Kidney (tissue), 14 donors: ENCODE measurements around the gene CWF19L1. TPM values are rescaled to one million over a fixed set of nuclear protein-coding genes. Genes with fewer than 3 reads are reported as not detected.
A peak's percentile ranks its signal among the peaks of the same experiment; 100 is the strongest.
"Not testable (repeated sequence)": the region's sequence is repeated elsewhere in the genome, so short reads cannot be mapped to it uniquely, and the experiment has no call there.

Experiments
- DNase-seq, 5 donors: peaks; one replicate each; pipeline ENCODE4 v3.0.0-alpha.2; 2013 to 2020
- FAIRE-seq: peaks from 2 replicates; lab custom pipeline; 2012; peaks lifted over from hg19 to GRCh38; lab: Jason Lieb, UNC
- H3K27ac ChIP-seq, 2 donors: one replicate each; pipeline ENCODE4 v1.7.0; 2013; ENCODE audit warnings: low read depth in 2 of 2, low read length in 2 of 2, inconsistent platforms in 1 of 2
- H3K27me3 ChIP-seq: one replicate; pipeline ENCODE4 v1.7.1; 2013; ENCODE audit warnings: low read length, inconsistent platforms; ENCODE audit not compliant: control insufficient read depth, insufficient read depth
- H3K36me3 ChIP-seq, 3 donors: one replicate each; pipeline versions ENCODE4 v1.7.0 to v1.7.1; 2013; ENCODE audit warnings: low read length in 3 of 3, control low read depth in 1 of 3, inconsistent platforms in 1 of 3; ENCODE audit not compliant: insufficient read depth in 3 of 3, control insufficient read depth in 2 of 3
- H3K4me1 ChIP-seq, 3 donors: one replicate each; pipeline versions ENCODE4 v1.7.0 to v1.7.1; 2013; ENCODE audit warnings: low read length in 3 of 3, inconsistent platforms in 1 of 3, low read depth in 1 of 3; ENCODE audit not compliant: control insufficient read depth in 2 of 3, insufficient read depth in 2 of 3
- H3K4me3 ChIP-seq, 3 donors: one replicate each; pipeline versions ENCODE4 v1.7.0 to v1.8.1; 2013; ENCODE audit warnings: low read length in 3 of 3, control low read depth in 1 of 3, inconsistent platforms in 1 of 3
- H3K9ac ChIP-seq, 3 donors: one replicate each; pipeline versions ENCODE4 v1.7.0 to v1.7.1; 2013; ENCODE audit warnings: low read length in 3 of 3, control low read depth in 1 of 3, inconsistent platforms in 1 of 3
- H3K9me3 ChIP-seq, 3 donors: one replicate each; pipeline versions ENCODE4 v1.7.0 to v1.7.1; 2013; ENCODE audit warnings: low read length in 3 of 3, control low read depth in 1 of 3, inconsistent platforms in 1 of 3; ENCODE audit not compliant: control insufficient read depth in 2 of 3, insufficient read depth in 1 of 3
- CTCF ChIP-seq: IDR thresholded peaks from 3 replicates; pipeline ENCODE4 v1.5.1; 2012; ENCODE audit warnings: mild to moderate bottlenecking, moderate library complexity, borderline replicate concordance; ENCODE audit not compliant: insufficient read depth; ENCODE audit errors: extremely low read depth
- intact Hi-C: fragments of 100-400 bp; cut with DNase I; formaldehyde crosslinking; loops from one replicate; pipeline ENCODE4 v1.11.1; 2022
- polyA plus RNA-seq: library from polyadenylated mRNA; stranded (reverse); fragments of 350-450 nt; fragmentation: Illumina TruSeq; extraction: RNeasy Lipid Tissue Mini Kit (QIAGEN cat#74804); gene quantifications from one replicate; pipeline ENCODE4 v1.2.3, GENCODE V29; 2014; ENCODE audit warnings: low read depth, low replicate concordance; ENCODE audit not compliant: insufficient read depth
- total RNA-seq: library from RNA; stranded (reverse); fragmentation: NEBNext Ultra II Directional; extraction: Animal tissue kit (Norgen Biotek cat#: 25700); gene quantifications from one replicate; pipeline ENCODE4 v1.2.1, GENCODE V29; 2021
- donor health status: control.
- donor health status: control.
- donor health status: control.
- donor health status: control.
- donor health status: control.
- donor health status: DM: yes; HTN: yes; CAD: no.
- donor health status: Normal renal cell carcinoma (clear cell type).

Gene CWF19L1
- total and polyA plus RNA-seq, 2 donors from 2014 or later, result 18.0 to 25.0 TPM

- intact Hi-C loops, result no loop called here
- no peaks in the 10 kb centered on the region for H3K4me1 ChIP-seq
- no peaks in the 10 kb centered on the region for H3K27me3 ChIP-seq
- H3K36me3 ChIP-seq, result no peaks in the 10 kb centered on the region
- no peak overlapping the region for H3K27ac ChIP-seq
- DNase-seq (no peak), FAIRE-seq (no peak)
- no peak overlapping the region for H3K9ac ChIP-seq
- H3K9me3 ChIP-seq, result no peaks in the 10 kb centered on the region
- H3K4me3 ChIP-seq, result no peak overlapping the region
- TF ChIP-seq CTCF, result no peak
Measured at GRCh38 chr10:100307684-100308083, 40.2 kb upstream of the CWF19L1 start.

GRCh38 chr10:100306861-100307260 is 39.4 kb upstream of the CWF19L1 start:
- DNase-seq, result no peak
- Histone ChIP-seq H3K4me3 (no peak overlapping the region), H3K36me3 (no peaks in the 10 kb centered on the region), H3K27me3 (no peaks in the 10 kb centered on the region), H3K27ac (no peak overlapping the region), H3K9ac (no peak overlapping the region), H3K4me1 (no peaks in the 10 kb centered on the region), H3K9me3 (no peaks in the 10 kb centered on the region)
- TF ChIP-seq CTCF, result no peak
- intact Hi-C loops, result no loop called here
- no peak for FAIRE-seq

DNA sequence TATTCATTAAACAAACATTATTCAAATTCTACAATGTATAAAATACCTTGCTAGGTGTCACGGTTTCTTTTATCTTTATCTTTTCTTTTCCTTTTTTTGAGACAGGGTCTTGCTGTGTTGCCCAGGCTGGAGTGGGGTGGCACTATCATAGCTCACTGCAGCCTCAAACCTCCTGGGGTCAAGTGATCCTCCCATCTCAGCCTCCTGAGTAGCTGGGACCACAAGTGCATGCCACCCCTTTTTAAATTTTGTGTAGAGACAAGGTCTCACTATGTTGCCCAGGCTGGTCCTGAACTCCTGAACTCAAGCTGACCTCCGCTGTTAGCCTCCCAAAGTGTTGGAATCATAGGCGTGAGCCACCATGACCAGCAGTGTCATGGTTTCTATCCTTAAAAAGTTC is 37.0 kb upstream of the CWF19L1 start:
- H3K27ac ChIP-seq, result no peak overlapping the region
- no peaks in the 10 kb centered on the region for H3K36me3 ChIP-seq
- FAIRE-seq (no peak), DNase-seq (no peak)
- TF ChIP-seq CTCF, result no peak
- intact Hi-C loops, result no loop called here
- H3K9me3 ChIP-seq, result no peaks in the 10 kb centered on the region
- no peak overlapping the region for H3K9ac ChIP-seq
- no peaks in the 10 kb centered on the region for H3K4me1 ChIP-seq
- H3K4me3 ChIP-seq, result no peak overlapping the region
- H3K27me3 ChIP-seq, result no peaks in the 10 kb centered on the region

DNA sequence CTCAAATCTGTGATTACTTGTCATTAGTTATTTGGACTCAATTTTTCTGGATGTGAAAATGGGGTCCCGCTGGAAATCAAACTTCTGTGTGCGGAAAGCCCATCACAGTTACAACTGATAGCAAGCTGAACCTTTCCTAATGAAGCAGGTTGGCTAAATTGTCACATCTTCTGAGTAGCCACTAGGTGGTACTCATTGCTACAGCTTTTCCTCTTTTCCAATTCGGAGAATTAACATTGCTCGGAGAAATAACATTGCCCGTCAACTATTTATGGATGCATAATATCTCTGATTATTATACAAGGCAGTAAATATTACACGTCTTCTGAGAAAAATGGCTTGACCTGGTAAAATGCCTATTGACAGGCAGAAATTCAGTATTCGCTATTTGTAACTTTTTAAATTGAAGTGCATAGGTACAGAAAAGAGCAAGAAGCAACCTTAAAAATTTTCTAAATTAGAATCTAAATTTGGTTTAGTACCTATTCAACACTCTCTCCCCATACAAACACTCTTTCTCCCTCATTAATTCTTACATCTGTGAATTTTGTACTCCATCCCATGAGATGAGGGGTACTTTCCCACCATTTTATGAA is 36.4 kb upstream of the CWF19L1 start:
- Histone ChIP-seq H3K4me3 (no peak overlapping the region), H3K9me3 (no peaks in the 10 kb centered on the region), H3K9ac (no peak overlapping the region), H3K27ac (no peak overlapping the region), H3K27me3 (no peaks in the 10 kb centered on the region), H3K4me1 (no peaks in the 10 kb centered on the region), H3K36me3 (no peaks in the 10 kb centered on the region)
- peak in 2 of 5 donors; percentile 17 to 29 for DNase-seq
- FAIRE-seq, result peak; percentile 15
- intact Hi-C loops, result no loop called here
- peak; percentile 57 for TF ChIP-seq CTCF

DNA sequence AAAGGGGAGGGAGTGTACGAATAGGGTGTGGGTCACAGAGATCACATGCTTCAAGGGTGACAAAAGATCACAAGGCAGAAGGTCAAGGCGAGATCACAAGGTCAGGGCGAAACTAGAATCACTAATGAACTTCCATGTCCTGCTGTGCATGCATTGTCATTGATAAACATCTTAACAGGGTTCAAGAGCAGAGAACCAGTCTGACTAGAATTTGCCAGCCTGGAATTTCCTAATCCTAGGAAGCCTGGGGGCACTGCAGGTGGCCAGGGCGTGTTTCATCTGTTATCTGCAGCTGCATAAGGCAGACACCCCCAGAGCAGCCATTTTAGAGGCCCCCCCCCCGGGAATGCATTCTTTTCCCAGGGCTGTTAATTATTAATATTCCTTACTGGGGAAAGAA is 33.7 kb upstream of the CWF19L1 start:
- FAIRE-seq, H3K27me3 ChIP-seq, intact Hi-C loops, H3K9me3 ChIP-seq, H3K36me3 ChIP-seq, H3K27ac ChIP-seq, H3K4me3 ChIP-seq, H3K4me1 ChIP-seq, H3K9ac ChIP-seq: not testable (repeated sequence)
- peak in 3 of 5 donors; percentile 14 to 24 (median 17) for DNase-seq
